ENCODE measurements around the gene VAMP3.

Gene VAMP3

GRCh38 chr1:7795406-7795805 lies 24.3 kb downstream of the VAMP3 start:
- TF ChIP-seq CTCF (IDR thresholded peaks at IDR 0.05; ENCODE audit: low read depth, low read length, missing control alignments), result no peak
- no peak overlapping the region for H3K4me3 ChIP-seq (ENCODE audit: low read depth, low read length)
- DNase-seq (ENCODE audit: low read depth), result no peak
- in situ Hi-C loops (cut with HindIII; ENCODE audit: low sequenced_read_pairs), result no loop called here

GRCh38 chr1:7805460-7805859 lies 34.4 kb downstream of the VAMP3 start:
- in situ Hi-C loops (cut with HindIII; ENCODE audit: low sequenced_read_pairs), result no loop called here
- no peak for DNase-seq (ENCODE audit: low read depth)

DNA sequence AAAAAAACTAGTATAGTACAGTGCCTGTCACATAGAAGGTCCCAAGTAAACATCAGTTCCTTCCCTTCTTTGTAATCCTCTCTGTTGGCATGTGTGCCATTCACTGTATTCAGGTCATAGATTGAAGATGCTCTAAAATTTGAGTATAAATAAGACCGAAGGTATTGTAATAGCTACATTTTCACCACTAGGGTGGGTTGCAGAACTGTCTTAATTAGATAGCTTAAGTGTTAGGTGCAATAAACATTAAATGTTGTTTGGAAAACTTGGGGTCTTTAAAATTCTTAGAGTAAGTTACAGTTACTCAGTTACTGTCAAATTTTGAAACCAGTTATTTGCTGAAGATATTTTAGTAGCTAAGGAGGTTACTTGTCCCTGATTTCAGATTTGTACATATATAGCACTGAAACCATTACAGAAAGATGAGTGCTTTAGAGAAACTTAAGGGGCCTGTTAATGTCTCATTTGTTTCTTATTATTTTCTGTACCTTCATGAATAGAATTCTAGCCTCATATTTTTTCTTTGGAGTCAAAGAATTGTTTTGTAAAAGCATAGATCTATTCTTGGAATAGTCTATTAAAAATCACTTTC lies 37.3 kb downstream of the VAMP3 start:
- H3K4me3 ChIP-seq (ENCODE audit: low read depth, low read length), result no peak overlapping the region
- in situ Hi-C loops (cut with HindIII; ENCODE audit: low sequenced_read_pairs), result no loop called here
- DNase-seq (ENCODE audit: low read depth), result peak; percentile 26
- TF ChIP-seq CTCF (IDR thresholded peaks at IDR 0.05; ENCODE audit: low read depth, low read length, missing control alignments), result peak; percentile 41

More at GRCh38 chr1:7805460-7805859, 34.4 kb downstream of the VAMP3 start:
- no peak overlapping the region for H3K4me3 ChIP-seq (ENCODE audit: low read depth, low read length)
- no peak for TF ChIP-seq CTCF (IDR thresholded peaks at IDR 0.05; ENCODE audit: low read depth, low read length, missing control alignments)

DNA sequence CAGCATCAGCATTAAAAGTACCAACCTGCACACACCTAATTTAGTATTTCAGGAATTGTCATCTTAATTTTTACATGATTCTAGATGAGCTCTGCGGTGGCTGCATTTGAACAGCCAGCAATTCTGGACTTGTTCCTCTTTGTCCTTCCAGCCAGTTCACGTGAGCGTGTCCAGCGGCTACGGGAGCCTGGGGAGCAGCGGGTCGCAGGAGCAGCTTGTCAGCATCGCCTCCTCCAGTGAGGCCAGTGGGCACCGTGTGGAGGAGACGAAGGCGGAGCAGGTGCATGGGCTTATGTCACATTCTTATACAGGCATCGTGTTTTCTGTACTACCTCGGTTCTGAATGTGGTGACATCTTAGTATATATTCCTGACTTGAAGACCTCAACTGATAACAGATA lies 38.6 kb downstream of the VAMP3 start:
- no peak for DNase-seq (ENCODE audit: low read depth)
- no peak for TF ChIP-seq CTCF (IDR thresholded peaks at IDR 0.05; ENCODE audit: low read depth, low read length, missing control alignments)
- H3K4me3 ChIP-seq (ENCODE audit: low read depth, low read length), result no peak overlapping the region
- in situ Hi-C loops (cut with HindIII; ENCODE audit: low sequenced_read_pairs), result no loop called here

DNA sequence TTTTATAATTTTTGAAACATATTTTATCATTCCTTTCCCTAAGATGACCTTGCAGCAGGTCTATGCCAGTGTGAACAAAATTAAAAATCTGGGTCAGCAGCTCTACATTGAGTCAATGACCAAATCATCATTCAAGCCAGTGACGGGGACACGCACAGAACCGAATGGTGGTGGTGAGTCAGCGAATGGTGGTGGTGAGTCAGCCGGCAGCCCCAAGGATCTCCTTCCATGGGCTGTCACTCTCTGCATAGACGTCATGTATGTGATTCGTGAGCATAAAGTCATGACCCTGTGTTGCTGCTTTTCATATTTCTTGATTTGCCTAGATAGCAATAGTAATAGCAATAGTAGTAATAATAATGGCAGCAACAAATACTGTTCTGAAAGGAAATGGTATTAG lies 39.3 kb downstream of the VAMP3 start:
- in situ Hi-C loops (cut with HindIII; ENCODE audit: low sequenced_read_pairs), result no loop called here
- peak; percentile 66 for DNase-seq (ENCODE audit: low read depth)
- H3K4me3 ChIP-seq (ENCODE audit: low read depth, low read length), result no peak overlapping the region
- TF ChIP-seq CTCF (IDR thresholded peaks at IDR 0.05; ENCODE audit: low read depth, low read length, missing control alignments), result no peak

- no peak overlapping the region for H3K4me3 ChIP-seq (ENCODE audit: low read depth, low read length)
- TF ChIP-seq CTCF (IDR thresholded peaks at IDR 0.05; ENCODE audit: low read depth, low read length, missing control alignments), result no peak
- in situ Hi-C loops (cut with HindIII; ENCODE audit: low sequenced_read_pairs), result no loop called here
- DNase-seq (ENCODE audit: low read depth), result no peak
Observed at GRCh38 chr1:7811476-7811875, 40.4 kb downstream of the VAMP3 start.
